ENCODE measurements around the gene THAP3. TPM values are rescaled to one million over a fixed set of nuclear protein-coding genes. Genes with fewer than 3 reads are reported as not detected.
A peak's percentile ranks its signal among the peaks of the same experiment; 100 is the strongest.

The THAP3 gene
- total RNA-seq, 2 experiments from 2014 or later: 15.2 to 18.7 TPM

- Mint-ChIP-seq H3K9me3 (no peaks in the 10 kb centered on the region), H3K36me3 (ENCODE audit: low read depth) (peaks cover 56% of the 10 kb centered on the region), H3K27ac (peak overlapping the region; percentile 65), H3K4me3 (no peak overlapping the region), H3K4me1 (ENCODE audit: low read depth) (peaks cover 44% of the 10 kb centered on the region), H3K27me3 (no peaks in the 10 kb centered on the region)
- no peak for TF ChIP-seq CTCF (IDR thresholded peaks at IDR 0.05)
- Histone ChIP-seq H3K36me3 (ENCODE audit: insufficient read depth, low read length) (peaks cover 79% of the 10 kb centered on the region), H3K27ac (ENCODE audit: low read depth in 1 of 2, low read length in 2 of 2) (peak overlapping the region in 1 of 2 donors; percentile 35), H3K4me1 (ENCODE audit: insufficient read depth, low read length) (peaks cover 61% of the 10 kb centered on the region), H3K27me3 (ENCODE audit: control insufficient read depth in 1 of 2, insufficient read depth in 2 of 2, low read length in 2 of 2) (no peaks in the 10 kb centered on the region), H3K9me3 (ENCODE audit: control insufficient read depth in 1 of 2, insufficient read depth in 1 of 2, low read length in 2 of 2) (no peaks in the 10 kb centered on the region), H3K4me3 (ENCODE audit: low read length) (no peak overlapping the region)
- DNase-seq: peak in 2 of 14 experiments; percentile 34 to 41
- CTCF ChIA-PET: no interaction called here
- no peak for ATAC-seq (ENCODE audit: poor library complexity)
- POLR2A ChIA-PET: interaction anchor here (0.6 to 1.7 kb wide), 2 partner anchors 10 to 392 kb away, joined by 4 to 17 read pairs; partner anchors contain the start of gene RPL22
- intact Hi-C loops (cut with DNase I, micrococcal nuclease): no loop called here
Measured at GRCh38 chr1:6591222-6591621, 33.4 kb upstream of the THAP3 start.

DNA sequence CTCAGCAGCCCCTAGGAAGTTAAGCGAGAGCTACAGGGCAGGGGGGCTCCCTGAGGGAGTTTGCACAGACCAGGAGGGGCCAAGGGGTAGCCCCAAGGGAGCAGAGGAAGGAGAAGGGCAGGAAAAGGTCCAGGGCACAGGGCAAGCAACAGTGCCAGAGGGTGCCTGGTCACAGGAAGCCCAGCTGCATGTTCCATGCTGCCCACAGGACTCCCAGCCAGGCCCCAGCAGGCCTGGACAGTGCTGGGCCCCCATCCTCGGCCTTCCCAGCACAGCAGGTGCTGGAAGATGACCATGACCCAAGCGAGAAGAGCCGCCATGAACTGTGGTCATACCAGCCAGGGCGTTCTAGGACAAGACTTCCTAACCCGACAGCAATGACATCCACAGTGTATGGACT lies 33.0 kb upstream of the THAP3 start:
- ChIA-PET CTCF (no interaction called here), POLR2A (interaction anchor here (0.6 to 1.7 kb wide), 4 partner anchors 9 to 392 kb away, joined by 3 to 17 read pairs (median 4); partner anchors contain the start of genes RPL22 and ZBTB48)
- H3K27ac Mint-ChIP-seq: no peak overlapping the region
- H3K27me3 Mint-ChIP-seq: no peaks in the 10 kb centered on the region
- Histone ChIP-seq H3K9me3 (ENCODE audit: control insufficient read depth in 1 of 2, insufficient read depth in 1 of 2, low read length in 2 of 2) (no peaks in the 10 kb centered on the region), H3K36me3 (ENCODE audit: insufficient read depth, low read length) (peaks cover 84% of the 10 kb centered on the region), H3K27me3 (ENCODE audit: control insufficient read depth in 1 of 2, insufficient read depth in 2 of 2, low read length in 2 of 2) (no peaks in the 10 kb centered on the region), H3K4me3 (ENCODE audit: low read length) (no peak overlapping the region), H3K27ac (ENCODE audit: low read depth in 1 of 2, low read length in 2 of 2) (peak overlapping the region in 1 of 2 donors; percentile 35), H3K4me1 (ENCODE audit: insufficient read depth, low read length) (peaks cover 65% of the 10 kb centered on the region)
- H3K4me1 Mint-ChIP-seq (ENCODE audit: low read depth): peaks cover 48% of the 10 kb centered on the region
- no peak overlapping the region for H3K4me3 Mint-ChIP-seq
- ATAC-seq (ENCODE audit: poor library complexity) (no peak), DNase-seq (peak in 1 of 14 experiments; percentile 12)
- no peak for TF ChIP-seq CTCF (IDR thresholded peaks at IDR 0.05)
- H3K9me3 Mint-ChIP-seq: no peaks in the 10 kb centered on the region
- intact Hi-C loops (cut with DNase I, micrococcal nuclease): no loop called here
- H3K36me3 Mint-ChIP-seq (ENCODE audit: low read depth): peaks cover 60% of the 10 kb centered on the region

DNA sequence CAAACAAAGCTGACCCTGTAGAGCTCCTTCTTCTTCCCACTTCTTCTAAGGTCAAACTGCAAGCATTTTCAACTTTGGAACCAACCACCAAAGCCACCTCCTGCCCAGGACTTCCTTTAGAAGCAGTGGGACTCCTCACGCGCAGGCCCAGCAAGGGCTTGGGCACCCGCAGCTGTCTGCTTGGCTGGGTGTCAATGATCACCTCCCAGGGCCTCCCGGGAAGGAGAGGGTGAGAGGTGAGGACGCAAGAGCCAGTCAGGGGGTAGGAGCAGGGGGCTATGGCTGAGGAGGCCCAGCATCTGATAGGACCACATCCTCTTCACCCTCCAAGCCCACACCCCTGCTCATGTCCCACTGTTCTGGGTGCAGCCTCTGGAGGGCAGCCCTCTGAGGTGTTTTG lies 32.2 kb upstream of the THAP3 start:
- H3K36me3 ChIP-seq (ENCODE audit: insufficient read depth, low read length): peaks cover 92% of the 10 kb centered on the region
- Mint-ChIP-seq H3K4me1 (ENCODE audit: low read depth) (peaks cover 46% of the 10 kb centered on the region), H3K27me3 (no peaks in the 10 kb centered on the region), H3K9me3 (no peaks in the 10 kb centered on the region), H3K36me3 (ENCODE audit: low read depth) (peaks cover 68% of the 10 kb centered on the region), H3K27ac (no peak overlapping the region), H3K4me3 (no peak overlapping the region)
- intact Hi-C loops (cut with DNase I, micrococcal nuclease): no loop called here
- H3K4me3 ChIP-seq (ENCODE audit: low read length): no peak overlapping the region
- no peak overlapping the region for H3K27ac ChIP-seq (ENCODE audit: low read depth in 1 of 2, low read length in 2 of 2)
- H3K4me1 ChIP-seq (ENCODE audit: insufficient read depth, low read length): peaks cover 65% of the 10 kb centered on the region
- H3K27me3 ChIP-seq (ENCODE audit: control insufficient read depth in 1 of 2, insufficient read depth in 2 of 2, low read length in 2 of 2): no peaks in the 10 kb centered on the region
- DNase-seq (no peak), ATAC-seq (ENCODE audit: poor library complexity) (no peak)
- CTCF ChIA-PET: no interaction called here
- H3K9me3 ChIP-seq (ENCODE audit: control insufficient read depth in 1 of 2, insufficient read depth in 1 of 2, low read length in 2 of 2): no peaks in the 10 kb centered on the region
- TF ChIP-seq CTCF (IDR thresholded peaks at IDR 0.05): no peak
- POLR2A ChIA-PET: interaction anchor here (0.9 to 1.7 kb wide), 3 partner anchors 9 to 47 kb away, joined by 3 to 17 read pairs (median 3); partner anchors contain the start of gene ZBTB48
